Measurements from ENCODE around the gene VCL. TPM values are rescaled to one million over a fixed set of nuclear protein-coding genes. Genes with fewer than 3 reads are reported as not detected.

The VCL gene
- total and polyA plus RNA-seq, 2 of the 8 experiments (the other 6 are each of a cell fraction or from before 2014, with no cell fraction given) = 119 to 377 TPM

DNA sequence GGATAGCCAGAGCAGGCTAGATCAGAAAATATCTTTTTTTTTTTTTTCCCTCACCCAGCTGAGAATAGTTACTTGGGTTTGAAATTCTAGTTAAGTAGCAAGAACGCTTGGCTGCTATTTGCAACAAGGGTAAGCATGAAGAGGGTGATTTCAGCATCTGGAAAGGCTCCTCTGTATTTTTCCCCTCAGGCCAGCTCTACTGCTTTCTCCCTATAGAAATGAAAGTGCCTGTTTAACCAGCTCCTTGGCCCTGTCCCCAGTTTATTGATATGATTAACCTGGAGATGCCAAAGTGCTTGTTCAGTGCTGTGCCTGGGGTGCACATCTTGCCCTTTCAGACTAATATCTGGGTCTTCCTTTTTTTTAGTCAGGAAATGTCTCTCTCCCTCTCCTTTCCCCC lies 115.6 kb downstream of the VCL start:
- ChIA-PET CTCF (ENCODE audit: partially characterized antibody) (interaction anchor here (1.3 to 1.5 kb wide), 2 partner anchors 11 to 20 kb away, joined by 3 to 9 read pairs; no protein-coding TSS in a partner anchor), POLR2A (ENCODE audit: partially characterized antibody) (interaction anchor here (1.0 kb wide), 1 partner anchor 9 kb away, joined by 4 read pairs; no protein-coding TSS in a partner anchor)
- Histone ChIP-seq H2BK5ac (ENCODE audit: low read depth, low read length) (no peak overlapping the region), H2AFZ (ENCODE audit: low read length) (no peak overlapping the region), H2AK5ac (ENCODE audit: low read depth, low read length) (no peak overlapping the region), H3K14ac (ENCODE audit: insufficient read length) (no peak overlapping the region), H3K27me3 (replicated peaks in 1 of 4; ENCODE audit: control insufficient read depth in 3 of 4, extremely low read depth in 1 of 4, insufficient read depth in 3 of 4, low read length in 3 of 4) (no peaks in the 10 kb centered on the region), H3K79me1 (ENCODE audit: low read depth, low read length) (no peaks in the 10 kb centered on the region), H2BK120ac (replicated peaks; ENCODE audit: low read depth, low read length) (no peak overlapping the region), H3K4me2 (ENCODE audit: insufficient read depth in 1 of 2, low read depth in 2 of 2, low read length in 2 of 2) (no peak overlapping the region), H4K20me1 (replicated peaks in 1 of 2; ENCODE audit: control insufficient read depth in 1 of 2, insufficient read depth in 2 of 2, low read length in 2 of 2) (peaks cover 4 to 7% of the 10 kb centered on the region in 2 experiments), H3K79me2 (ENCODE audit: control insufficient read depth in 1 of 2, insufficient read depth in 2 of 2, low read length in 2 of 2) (0 out of 4 replicates have a peak, but pooled peaks cover 0 to 3% of the 10 kb centered on the region in 2 experiments), H3K4ac (replicated peaks; ENCODE audit: insufficient read length, low read depth, low read length) (no peak overlapping the region), H2BK12ac (ENCODE audit: low read depth, low read length) (no peak overlapping the region), H3K23ac (ENCODE audit: insufficient read length) (no peak overlapping the region), H3K4me1 (replicated peaks in 1 of 4; ENCODE audit: control insufficient read depth in 3 of 4, insufficient read depth in 4 of 4, low read length in 3 of 4) (no peaks in the 10 kb centered on the region), H3K4me3 (ENCODE audit: extremely low read depth in 1 of 4, insufficient read depth in 2 of 4, low read depth in 3 of 4, low read length in 4 of 4) (no peak overlapping the region), H3K56ac (replicated peaks; ENCODE audit: insufficient read length, low read depth, low read length) (no peak overlapping the region), H4K8ac (ENCODE audit: extremely low read depth, insufficient read depth, low read length) (no peak overlapping the region), H3K27ac (ENCODE audit: low read depth, low read length) (no peak overlapping the region), H3K9ac (replicated peaks in 1 of 4; ENCODE audit: extremely low read depth in 1 of 4, low read depth in 3 of 4, low read length in 3 of 4) (no peak overlapping the region), H4K91ac (replicated peaks; ENCODE audit: insufficient read length, low read length) (no peak overlapping the region), H2BK20ac (ENCODE audit: low read length) (no peak overlapping the region), H4K5ac (ENCODE audit: insufficient read length, low read depth, low read length) (no peak overlapping the region), H3K18ac (ENCODE audit: extremely low read depth, low read length) (no peak overlapping the region), H3K36me3 (ENCODE audit: control insufficient read depth in 2 of 4, insufficient read depth in 4 of 4, low read length in 3 of 4) (peaks cover 63 to 99% (median 95%) of the 10 kb centered on the region in 4 experiments), H2BK15ac (ENCODE audit: low read length) (no peak overlapping the region), H3K9me3 (ENCODE audit: insufficient read depth in 2 of 2, low read depth in 1 of 2, low read length in 1 of 2) (no peaks in the 10 kb centered on the region), H3K23me2 (ENCODE audit: low read depth, low read length) (no peaks in the 10 kb centered on the region; the same call in 1 of the 2 replicates)
- 76% methylated on average over 1 of the region's 1 CpG; no CpG with 5 or more reads in 1 of the 2 experiments for WGBS, 2 experiments (ENCODE audit: extremely low coverage in 1 of 2, insufficient coverage in 1 of 2, insufficient read length in 1 of 2, insufficient replicate concordance in 2 of 2, low coverage in 1 of 2, low lambda C conversion rate in 2 of 2, missing lambda C conversion rate in 1 of 2)
- FAIRE-seq (no peak), DNase-seq (ENCODE audit: low read depth in 1 of 2, low spot score in 2 of 2) (no peak)
- TF ChIP-seq TAF7 (optimal IDR thresholded peaks at IDR 0.05; ENCODE audit: borderline replicate concordance, low read depth, low read length) = no peak
- no peak for TF ChIP-seq TAF1 (IDR thresholded peaks at IDR 0.05; ENCODE audit: low read depth, low read length)
- no peak for TF ChIP-seq JUND (IDR thresholded peaks at IDR 0.05; ENCODE audit: low read length)
- TF ChIP-seq SIN3A (conservative IDR thresholded peaks at IDR 0.05 in 1 of 2, IDR thresholded peaks at IDR 0.05 in 1 of 2; ENCODE audit: low read depth in 1 of 2, low read length in 2 of 2) = no peak
- no peak for TF ChIP-seq ASH2L (IDR thresholded peaks at IDR 0.05; ENCODE audit: low read length)
- no peak for TF ChIP-seq CTBP2 (IDR thresholded peaks at IDR 0.05; ENCODE audit: borderline replicate concordance, insufficient read depth, insufficient read length, low read length)
- no peak for TF ChIP-seq BRCA1 (IDR thresholded peaks at IDR 0.05; ENCODE audit: low read depth, low read length)

Measured in H1 (cell line).